Activated CD4-positive, alpha-beta T cell treated with anti-CD3 and anti-CD28 coated beads, Interleukin-2, Interleukin-6, amounts not matched to agents 100 ng/mL and 50 ng/mL, durations not matched to agents 16 hours and 8 hours (primary cell): ENCODE data around the gene PFDN5.

ENCODE experiments used
- DNase-seq: peaks from one replicate; pipeline ENCODE4 v3.0.0-alpha.2; 2020

The PFDN5 gene

DNA sequence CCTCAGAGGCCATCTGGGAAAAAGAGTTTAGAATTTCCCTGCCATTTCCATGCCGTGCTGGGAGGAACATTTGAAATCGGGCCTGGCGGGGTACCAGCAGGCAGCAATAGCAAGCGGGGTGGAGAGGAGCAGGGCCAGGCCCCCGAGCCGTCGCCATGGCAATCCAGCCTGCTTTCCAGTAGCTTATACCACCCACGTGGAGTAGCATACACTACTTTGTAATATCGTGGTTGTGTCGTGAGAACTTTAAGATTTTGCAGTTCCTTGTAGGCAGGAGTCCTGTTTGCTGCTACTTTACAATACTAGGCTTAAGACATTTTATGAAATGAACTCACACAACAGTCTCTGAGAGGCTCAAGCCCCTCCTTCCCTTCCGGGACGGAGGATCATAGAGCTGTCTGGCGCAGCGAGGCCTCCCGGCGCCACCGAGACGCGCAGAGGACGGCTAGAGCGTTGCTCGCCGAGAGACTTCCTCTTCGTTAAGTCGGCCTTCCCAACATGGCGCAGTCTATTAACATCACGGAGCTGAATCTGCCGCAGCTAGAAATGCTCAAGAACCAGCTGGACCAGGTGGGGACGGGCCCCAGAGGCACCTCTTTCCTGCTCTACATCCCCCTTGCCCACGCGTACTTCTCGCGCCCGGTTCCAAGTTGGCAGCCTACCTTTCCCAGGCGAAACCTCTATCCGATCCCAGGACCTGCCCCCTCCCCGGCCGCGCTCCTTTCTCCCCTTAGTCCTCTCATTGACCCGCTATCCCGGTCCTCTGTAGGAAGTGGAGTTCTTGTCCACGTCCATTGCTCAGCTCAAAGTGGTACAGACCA, at the start of gene PFDN5:
Gene PFDN5 (plus strand): TSS at position 473 of the 821 bp plus-strand sequence. CDS start 26 bp downstream, at position 499.
- DNase-seq: peak; percentile 94

DNA sequence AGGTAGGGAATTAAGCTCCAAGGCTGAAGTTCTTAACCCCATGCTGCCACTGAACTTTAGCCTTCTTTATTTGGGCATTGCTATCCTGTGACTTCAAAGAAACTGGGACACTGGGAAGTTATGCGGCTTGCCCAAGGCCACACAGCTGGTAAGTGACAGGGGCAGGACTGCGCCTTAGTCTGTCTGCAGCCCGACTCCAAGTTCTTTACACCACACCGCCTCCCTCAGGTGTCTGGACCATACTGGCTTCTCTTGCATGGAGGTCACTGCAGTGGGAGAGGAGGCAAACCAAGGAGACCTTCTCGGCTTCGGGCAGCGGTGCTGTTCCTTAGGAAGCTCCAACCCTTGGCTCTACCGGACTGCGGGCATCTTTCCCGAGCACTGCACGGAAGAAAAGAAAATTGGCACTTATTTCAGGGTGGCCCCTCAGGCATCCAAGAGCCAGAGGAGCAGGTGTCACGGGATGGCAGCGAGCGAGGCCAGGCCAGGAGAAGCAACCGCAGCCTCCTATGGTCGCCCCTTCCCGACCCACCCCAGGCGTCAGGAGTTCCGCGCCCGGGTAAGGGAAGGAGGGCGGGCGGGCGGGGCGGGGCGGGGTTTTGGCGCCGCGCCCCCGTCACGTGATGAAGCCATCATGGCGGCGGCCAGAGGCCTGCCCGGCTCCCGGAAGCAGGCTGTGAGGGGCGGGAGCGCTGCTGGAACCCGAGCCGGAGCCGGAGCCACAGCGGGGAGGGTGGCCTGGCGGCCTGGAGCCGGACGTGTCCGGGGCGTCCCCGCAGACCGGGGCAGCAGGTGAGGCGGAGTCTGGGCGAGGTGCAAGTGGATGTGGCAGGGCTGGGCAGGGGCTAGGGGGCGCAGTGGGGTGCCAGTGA, 43.6 kb upstream of the PFDN5 start:
- DNase-seq: peak; percentile 84

GRCh38 chr12:53252349-53252916, 42.9 kb upstream of the PFDN5 start:
- DNase-seq: no peak

DNA sequence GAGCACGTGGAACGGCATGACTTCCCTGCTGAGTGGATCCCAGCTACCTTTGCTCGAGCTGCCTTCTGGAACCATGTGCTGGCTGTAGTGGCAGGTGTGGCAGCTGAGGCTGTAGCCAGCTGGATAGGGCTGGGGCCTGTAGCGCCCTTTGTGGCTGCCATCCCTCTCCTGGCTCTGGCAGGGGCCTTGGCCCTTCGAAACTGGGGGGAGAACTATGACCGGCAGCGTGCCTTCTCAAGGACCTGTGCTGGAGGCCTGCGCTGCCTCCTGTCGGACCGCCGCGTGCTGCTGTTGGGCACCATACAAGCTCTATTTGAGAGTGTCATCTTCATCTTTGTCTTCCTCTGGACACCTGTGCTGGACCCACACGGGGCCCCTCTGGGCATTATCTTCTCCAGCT, 42.0 kb upstream of the PFDN5 start:
- no peak for DNase-seq

DNA sequence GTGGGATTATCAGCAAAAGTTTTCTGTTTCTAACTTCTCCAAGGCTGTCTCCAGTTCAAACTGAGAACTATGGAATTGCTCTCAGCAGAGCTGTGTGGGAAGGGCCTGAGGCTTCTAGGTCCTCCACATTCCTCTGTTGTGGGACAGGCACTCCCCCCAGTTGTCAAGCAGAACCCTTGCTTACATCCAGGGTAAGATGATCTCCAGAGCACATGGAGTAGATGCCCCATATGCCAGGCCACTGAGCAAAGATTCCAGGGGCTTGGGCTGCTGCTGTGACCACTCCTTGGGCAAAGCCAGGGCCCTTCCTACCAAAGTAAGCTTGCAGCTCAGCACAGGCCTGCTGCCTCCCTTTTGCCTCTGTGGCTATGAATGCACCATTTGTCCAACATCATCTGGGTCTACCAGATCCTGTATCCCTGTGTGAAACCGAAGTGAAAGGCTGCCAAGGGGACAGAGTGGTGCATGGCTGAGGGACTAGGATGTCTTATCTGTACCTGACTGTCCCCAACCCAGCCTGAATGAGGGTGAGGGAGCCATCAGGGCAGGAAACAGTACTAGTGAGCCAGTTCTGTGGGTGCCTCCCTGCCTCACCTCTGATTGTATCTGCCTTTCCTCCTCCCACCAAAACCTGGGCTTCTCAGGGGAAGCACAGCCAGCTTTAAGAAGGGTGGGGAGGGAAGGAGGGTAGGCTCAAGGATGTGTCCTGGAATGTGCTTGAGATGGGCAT, 40.4 kb upstream of the PFDN5 start:
- DNase-seq: no peak

DNA sequence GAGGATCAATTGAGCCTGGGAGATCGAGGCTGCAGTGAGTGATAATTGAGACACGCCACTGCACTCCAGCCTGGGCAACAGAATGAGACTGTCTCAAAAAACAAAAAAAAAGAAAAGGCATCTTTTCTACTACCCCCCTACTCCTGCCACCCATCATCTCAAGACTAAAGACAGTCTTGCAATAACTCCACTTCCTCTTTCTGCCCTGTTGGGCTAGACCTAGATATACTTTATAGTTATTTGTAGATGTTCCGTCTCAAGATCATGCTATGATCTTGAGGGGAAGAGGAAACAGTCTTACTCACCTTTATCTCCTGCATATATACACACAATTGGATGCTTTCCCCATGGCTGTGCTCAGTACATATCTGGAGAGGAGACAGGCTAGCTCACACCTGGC, 39.3 kb upstream of the PFDN5 start:
- no peak for DNase-seq

DNA sequence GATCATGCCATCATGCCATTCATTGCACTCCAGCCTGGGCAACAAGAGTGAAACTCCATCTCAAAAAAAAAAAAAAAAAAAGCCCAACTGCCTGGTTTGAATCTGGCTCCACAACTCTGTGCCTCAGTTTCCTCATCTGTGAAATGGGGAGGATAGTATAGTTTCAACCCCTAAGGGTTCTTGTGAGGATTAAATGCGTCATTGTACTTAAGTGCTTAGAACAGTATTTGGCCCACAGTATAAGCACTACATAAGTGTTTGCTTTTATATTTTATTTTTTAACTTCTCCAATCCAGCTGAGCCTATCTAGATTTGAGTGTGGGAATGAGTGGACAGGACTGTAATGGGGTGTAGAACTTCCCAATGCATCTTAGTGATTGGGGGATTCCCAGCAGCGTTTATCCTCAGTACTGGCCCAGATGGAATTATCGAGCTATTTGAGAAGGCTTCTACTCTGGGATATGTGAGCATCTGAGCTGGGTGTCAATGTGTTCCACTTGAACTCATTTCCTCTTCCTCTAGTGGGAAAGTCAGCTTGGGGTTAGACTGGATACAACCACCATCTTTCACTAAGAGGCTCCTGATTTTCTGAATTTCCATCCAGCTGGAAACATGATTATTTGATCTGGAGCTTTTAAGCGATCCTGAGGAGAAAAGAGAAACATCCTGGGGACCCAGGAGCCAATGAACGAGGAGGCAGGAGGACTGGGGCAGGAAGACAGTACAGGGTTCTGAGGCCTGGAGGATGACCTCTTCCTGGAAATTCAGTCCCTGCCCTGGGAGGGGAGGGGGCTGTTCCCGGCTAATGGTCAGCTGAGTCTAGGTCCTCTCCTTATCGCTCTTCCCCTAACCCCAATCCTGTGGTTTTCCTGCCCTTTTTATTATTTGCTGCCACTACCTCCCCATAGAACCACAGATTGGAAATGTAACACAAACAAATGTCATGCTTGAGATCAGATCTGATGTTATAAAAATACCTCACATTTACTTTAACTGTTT, 36.5 kb upstream of the PFDN5 start:
- no peak for DNase-seq

GRCh38 chr12:53259891-53260290, 35.5 kb upstream of the PFDN5 start:
- DNase-seq: no peak

GRCh38 chr12:53265783-53266182, 29.6 kb upstream of the PFDN5 start:
- no peak for DNase-seq

- DNase-seq: peak; percentile 58
These were observed 27.9 kb upstream of the PFDN5 start for GRCh38 chr12:53267306-53267998.

- peak; percentile 91 for DNase-seq
These were observed 27.2 kb upstream of the PFDN5 start, which contains the start of gene ESPL1 for GRCh38 chr12:53267999-53268629. ESPL1 (plus strand) TSS chr12:53268299; CDS start chr12:53268767, 468 bp downstream.

DNA sequence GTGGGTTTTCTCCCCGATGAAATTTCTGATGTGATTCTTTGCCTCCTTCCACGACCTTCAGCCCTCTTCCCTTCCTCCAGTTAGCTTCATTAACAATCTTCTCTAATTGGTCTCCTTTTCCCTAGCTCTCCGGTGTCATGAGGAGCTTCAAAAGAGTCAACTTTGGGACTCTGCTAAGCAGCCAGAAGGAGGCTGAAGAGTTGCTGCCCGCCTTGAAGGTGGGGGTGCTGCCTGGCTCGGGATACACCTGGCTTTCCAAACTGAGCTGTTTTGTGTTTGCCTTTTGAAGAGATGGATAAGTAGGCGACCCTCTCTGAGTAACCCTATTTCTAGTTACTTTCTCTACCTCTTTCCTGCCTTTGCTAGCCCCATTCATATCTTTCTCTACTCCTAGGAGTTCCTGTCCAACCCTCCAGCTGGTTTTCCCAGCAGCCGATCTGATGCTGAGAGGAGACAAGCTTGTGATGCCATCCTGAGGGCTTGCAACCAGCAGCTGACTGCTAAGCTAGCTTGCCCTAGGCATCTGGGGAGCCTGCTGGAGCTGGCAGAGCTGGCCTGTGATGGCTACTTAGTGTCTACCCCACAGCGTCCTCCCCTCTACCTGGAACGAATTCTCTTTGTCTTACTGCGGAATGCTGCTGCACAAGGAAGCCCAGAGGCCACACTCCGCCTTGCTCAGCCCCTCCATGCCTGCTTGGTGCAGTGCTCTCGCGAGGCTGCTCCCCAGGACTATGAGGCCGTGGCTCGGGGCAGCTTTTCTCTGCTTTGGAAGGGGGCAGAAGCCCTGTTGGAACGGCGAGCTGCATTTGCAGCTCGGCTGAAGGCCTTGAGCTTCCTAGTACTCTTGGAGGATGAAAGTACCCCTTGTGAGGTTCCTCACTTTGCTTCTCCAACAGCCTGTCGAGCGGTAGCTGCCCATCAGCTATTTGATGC, 26.4 kb upstream of the PFDN5 start:
- DNase-seq: no peak

GRCh38 chr12:53274445-53274844, 20.9 kb upstream of the PFDN5 start:
- no peak for DNase-seq

DNA sequence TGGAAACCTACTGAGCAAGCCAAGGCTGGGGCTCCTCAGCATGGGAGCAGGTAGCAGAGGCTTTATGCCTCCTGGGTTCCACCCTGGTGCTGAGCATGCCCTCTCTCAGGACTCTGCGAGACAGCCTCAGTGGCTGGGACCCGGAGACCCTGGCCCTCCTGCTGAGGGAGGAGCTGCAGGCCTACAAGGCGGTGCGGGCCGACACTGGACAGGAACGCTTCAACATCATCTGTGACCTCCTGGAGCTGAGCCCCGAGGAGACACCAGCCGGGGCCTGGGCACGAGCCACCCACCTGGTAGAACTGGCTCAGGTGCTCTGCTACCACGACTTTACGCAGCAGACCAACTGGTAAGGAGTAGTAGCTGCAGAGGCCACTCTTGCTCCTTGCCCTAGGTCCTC, 18.8 kb upstream of the PFDN5 start:
- no peak for DNase-seq

DNA sequence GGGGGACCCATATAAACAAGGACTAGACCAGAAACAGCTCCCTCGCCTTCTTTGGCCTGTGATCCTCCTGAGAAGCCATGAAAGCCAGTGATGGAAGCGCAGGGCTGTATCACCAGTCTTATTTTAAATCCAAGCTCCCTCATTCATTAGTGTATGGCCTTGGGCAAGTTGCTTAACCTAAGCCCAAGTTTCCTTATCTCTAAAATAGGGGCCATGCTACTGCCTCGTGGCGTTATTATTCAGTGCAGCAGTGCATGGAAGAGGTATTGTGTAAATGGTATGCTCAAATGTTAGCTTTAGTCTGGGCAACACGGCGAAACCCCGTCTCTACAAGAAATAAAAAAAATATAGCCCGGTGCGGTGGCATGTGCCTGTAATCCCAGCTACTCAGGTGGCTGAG, 17.4 kb upstream of the PFDN5 start:
- no peak for DNase-seq

DNA sequence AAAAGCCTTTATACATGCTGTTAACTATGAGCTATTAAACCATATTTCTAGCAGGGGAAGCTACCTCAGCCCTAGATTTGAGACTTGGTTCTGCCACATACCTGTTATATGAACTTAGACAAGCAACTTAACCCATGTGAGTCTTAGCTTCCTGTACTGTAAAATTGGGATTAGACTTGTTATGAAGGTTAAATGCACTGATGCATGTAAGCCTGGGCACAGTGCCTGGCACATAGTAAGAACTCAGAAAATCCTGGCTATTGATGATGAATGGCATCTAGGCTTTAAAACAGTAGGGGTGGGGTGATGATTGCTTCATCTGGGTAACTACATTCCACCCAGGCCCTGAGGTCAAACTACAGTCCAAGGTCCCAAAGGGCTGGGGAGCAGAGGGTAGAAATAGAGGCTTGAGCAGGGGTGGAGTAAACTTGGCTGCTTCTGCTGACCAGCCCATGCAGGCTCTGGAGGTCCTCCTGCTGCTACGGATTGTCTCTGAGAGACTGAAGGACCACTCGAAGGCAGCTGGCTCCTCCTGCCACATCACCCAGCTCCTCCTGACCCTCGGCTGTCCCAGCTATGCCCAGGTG, 16.0 kb upstream of the PFDN5 start:
- DNase-seq: no peak

- no peak for DNase-seq
These were observed 15.3 kb upstream of the PFDN5 start for GRCh38 chr12:53279888-53280498.

- no peak for DNase-seq
These were observed 8.9 kb upstream of the PFDN5 start for GRCh38 chr12:53286448-53286847.
